ENCODE measurements around the gene TSSK6. TPM values are rescaled to one million over a fixed set of nuclear protein-coding genes. Genes with fewer than 3 reads are reported as not detected.
A peak's percentile ranks its signal among the peaks of the same experiment; 100 is the strongest.

The TSSK6 gene
- total RNA-seq, 1 experiment from 2014 or later = 4.5 TPM

GRCh38 chr19:19491321-19492025 is 23.9 kb downstream of the TSSK6 start:
- peaks cover 22% of the 10 kb centered on the region for H3K4me1 ChIP-seq (ENCODE audit: insufficient read depth, low read length)
- H3K9me2 ChIP-seq (replicated peaks; ENCODE audit: low read length) = no peaks in the 10 kb centered on the region
- ATAC-seq (no peak), DNase-seq (no peak)
- intact Hi-C loops (cut with micrococcal nuclease) = no loop called here
- H3K79me2 ChIP-seq (ENCODE audit: low read length) = peaks cover 26% of the 10 kb centered on the region
- no peaks in the 10 kb centered on the region for H4K20me1 ChIP-seq (ENCODE audit: low read length)
- H3K4me2 ChIP-seq (ENCODE audit: low read length) = no peak overlapping the region
- POLR2A ChIA-PET (ENCODE audit: unreplicated experiment) = no interaction called here
- H3K9ac ChIP-seq (ENCODE audit: low read length) = no peak overlapping the region
- TF ChIP-seq EZH2 (IDR thresholded peaks at IDR 0.05; ENCODE audit: low read length, unreplicated experiment) (no peak), EZH2phosphoT487 (IDR thresholded peaks at IDR 0.05; ENCODE audit: borderline replicate concordance, low read length) (no peak), CTCF (conservative IDR thresholded peaks at IDR 0.05; ENCODE audit: low read depth, low read length) (no peak)
- no TSS peak for BruUV-seq (replicated peaks)
- CTCF ChIA-PET = interaction anchor here (0.6 kb wide), 1 partner anchor 268 kb away, joined by 3 read pairs; no protein-coding TSS in a partner anchor
- H3K27me3 ChIP-seq (ENCODE audit: low read length) = no peaks in the 10 kb centered on the region
- H3K27ac ChIP-seq (ENCODE audit: low read length) = no peak overlapping the region
- H3K36me3 ChIP-seq (ENCODE audit: low read depth, low read length) = peaks cover 29% of the 10 kb centered on the region
- no peak overlapping the region for H3K4me3 ChIP-seq (ENCODE audit: low read length)
- H3K9me3 ChIP-seq (ENCODE audit: low read length) = no peaks in the 10 kb centered on the region
- H2AFZ ChIP-seq (ENCODE audit: low read length) = no peak overlapping the region
- no peaks in the 10 kb centered on the region for H3F3A ChIP-seq (ENCODE audit: low read length, unreplicated experiment)

- H2AFZ ChIP-seq (ENCODE audit: low read length) = no peak overlapping the region
- no peaks in the 10 kb centered on the region for H3F3A ChIP-seq (ENCODE audit: low read length, unreplicated experiment)
- H3K79me2 ChIP-seq (ENCODE audit: low read length) = peaks cover 26% of the 10 kb centered on the region
- H3K9ac ChIP-seq (ENCODE audit: low read length) = no peak overlapping the region
- H3K9me3 ChIP-seq (ENCODE audit: low read length) = no peaks in the 10 kb centered on the region
- H3K36me3 ChIP-seq (ENCODE audit: low read depth, low read length) = peaks cover 25% of the 10 kb centered on the region
- POLR2A ChIA-PET (ENCODE audit: unreplicated experiment) = interaction anchor here (0.6 kb wide), 1 partner anchor 105 kb away, joined by 4 read pairs; no protein-coding TSS in a partner anchor
- no peaks in the 10 kb centered on the region for H3K27me3 ChIP-seq (ENCODE audit: low read length)
- no TSS peak for BruUV-seq (replicated peaks)
- no peak overlapping the region for H3K4me3 ChIP-seq (ENCODE audit: low read length)
- CTCF ChIA-PET = interaction anchor here (0.5 to 1.1 kb wide), 5 partner anchors 19 to 123 kb away, joined by 3 to 7 read pairs (median 4); no protein-coding TSS in a partner anchor
- no peaks in the 10 kb centered on the region for H3K9me2 ChIP-seq (replicated peaks; ENCODE audit: low read length)
- DNase-seq = peak; percentile 83
- intact Hi-C loops (cut with micrococcal nuclease) = loop anchor here (1.0 kb wide), 1 partner anchor 124 kb away; no protein-coding TSS in a partner anchor
- H3K4me1 ChIP-seq (ENCODE audit: insufficient read depth, low read length) = peaks cover 22% of the 10 kb centered on the region
- peak overlapping the region; percentile 76 for H3K27ac ChIP-seq (ENCODE audit: low read length)
- no peaks in the 10 kb centered on the region for H4K20me1 ChIP-seq (ENCODE audit: low read length)
- H3K4me2 ChIP-seq (ENCODE audit: low read length) = no peak overlapping the region
- ATAC-seq = peak; percentile 62
- TF ChIP-seq EZH2 (IDR thresholded peaks at IDR 0.05; ENCODE audit: low read length, unreplicated experiment) = no peak
- TF ChIP-seq CTCF (conservative IDR thresholded peaks at IDR 0.05; ENCODE audit: low read depth, low read length) = peak; percentile 86
- no peak for TF ChIP-seq EZH2phosphoT487 (IDR thresholded peaks at IDR 0.05; ENCODE audit: borderline replicate concordance, low read length)
Measured at GRCh38 chr19:19490214-19490968, 25.0 kb downstream of the TSSK6 start.

All from PC-3 (cell line).